ENCODE data around the gene ANKMY1.
A peak's percentile ranks its signal among the peaks of the same experiment; 100 is the strongest.
"Not testable (repeated sequence)": the region's sequence is repeated elsewhere in the genome, so short reads cannot be mapped to it uniquely, and the experiment has no call there.

Gene ANKMY1

GRCh38 chr2:240527153-240527750, 30.5 kb downstream of the ANKMY1 start:
- H3K4me1 ChIP-seq (ENCODE audit: control insufficient read depth, insufficient read depth, low read length): no peaks in the 10 kb centered on the region
- H3K36me3 ChIP-seq (ENCODE audit: control insufficient read depth, insufficient read depth, low read length): peaks cover 6% of the 10 kb centered on the region
- H3K4me3 ChIP-seq (ENCODE audit: insufficient read depth, low read depth, low read length): no peak overlapping the region
- no peaks in the 10 kb centered on the region for H3K9me3 ChIP-seq (ENCODE audit: control insufficient read depth, low read length)
- 83% methylated on average over 3 of the region's 3 CpGs for WGBS, 2 experiments
- H3K27me3 ChIP-seq (ENCODE audit: control insufficient read depth, insufficient read depth, low read length, poor library complexity, severe bottlenecking): no peaks in the 10 kb centered on the region
- H3K27ac ChIP-seq (ENCODE audit: insufficient read depth, low read depth, low read length, poor library complexity, severe bottlenecking): no peak overlapping the region

GRCh38 chr2:240526521-240526920, 31.3 kb downstream of the ANKMY1 start:
- Histone ChIP-seq H3K9me3 (ENCODE audit: control insufficient read depth, low read length) (no peaks in the 10 kb centered on the region), H3K4me1 (ENCODE audit: control insufficient read depth, insufficient read depth, low read length) (no peaks in the 10 kb centered on the region), H3K36me3 (ENCODE audit: control insufficient read depth, insufficient read depth, low read length) (peaks cover 6% of the 10 kb centered on the region), H3K4me3 (ENCODE audit: insufficient read depth, low read depth, low read length) (no peak overlapping the region), H3K27me3 (ENCODE audit: control insufficient read depth, insufficient read depth, low read length, poor library complexity, severe bottlenecking) (no peaks in the 10 kb centered on the region), H3K27ac (ENCODE audit: insufficient read depth, low read depth, low read length, poor library complexity, severe bottlenecking) (no peak overlapping the region)
- 66 to 73% methylated on average over 4 of the region's 4 CpGs for WGBS, 2 experiments

GRCh38 chr2:240525802-240526201, 32.0 kb downstream of the ANKMY1 start:
- H3K4me1 ChIP-seq (ENCODE audit: control insufficient read depth, insufficient read depth, low read length): no peaks in the 10 kb centered on the region
- no peaks in the 10 kb centered on the region for H3K9me3 ChIP-seq (ENCODE audit: control insufficient read depth, low read length)
- WGBS, 2 experiments: 94 to 95% methylated on average over 6 of the region's 6 CpGs
- H3K4me3 ChIP-seq (ENCODE audit: insufficient read depth, low read depth, low read length): no peak overlapping the region
- H3K36me3 ChIP-seq (ENCODE audit: control insufficient read depth, insufficient read depth, low read length): peaks cover 6% of the 10 kb centered on the region
- no peak overlapping the region for H3K27ac ChIP-seq (ENCODE audit: insufficient read depth, low read depth, low read length, poor library complexity, severe bottlenecking)
- H3K27me3 ChIP-seq (ENCODE audit: control insufficient read depth, insufficient read depth, low read length, poor library complexity, severe bottlenecking): peaks cover 2% of the 10 kb centered on the region

- Histone ChIP-seq H3K4me3 (ENCODE audit: insufficient read depth, low read depth, low read length) (no peak overlapping the region), H3K9me3 (ENCODE audit: control insufficient read depth, low read length) (no peaks in the 10 kb centered on the region), H3K27ac (ENCODE audit: insufficient read depth, low read depth, low read length, poor library complexity, severe bottlenecking) (no peak overlapping the region), H3K36me3 (ENCODE audit: control insufficient read depth, insufficient read depth, low read length) (peaks cover 6% of the 10 kb centered on the region), H3K27me3 (ENCODE audit: control insufficient read depth, insufficient read depth, low read length, poor library complexity, severe bottlenecking) (peaks cover 9% of the 10 kb centered on the region), H3K4me1 (ENCODE audit: control insufficient read depth, insufficient read depth, low read length) (peaks cover 4% of the 10 kb centered on the region)
- WGBS, 2 experiments: 81 to 82% methylated on average over 8 of the region's 8 CpGs
Observed at GRCh38 chr2:240524963-240525718, 32.6 kb downstream of the ANKMY1 start.

- no peak overlapping the region for H3K27ac ChIP-seq (ENCODE audit: insufficient read depth, low read depth, low read length, poor library complexity, severe bottlenecking)
- peaks cover 6% of the 10 kb centered on the region for H3K36me3 ChIP-seq (ENCODE audit: control insufficient read depth, insufficient read depth, low read length)
- no peak overlapping the region for H3K4me3 ChIP-seq (ENCODE audit: insufficient read depth, low read depth, low read length)
- peaks cover 23% of the 10 kb centered on the region for H3K27me3 ChIP-seq (ENCODE audit: control insufficient read depth, insufficient read depth, low read length, poor library complexity, severe bottlenecking)
- no peaks in the 10 kb centered on the region for H3K9me3 ChIP-seq (ENCODE audit: control insufficient read depth, low read length)
- WGBS, 2 experiments: 93 to 94% methylated on average over 32 of the region's 32 CpGs
- peaks cover 13% of the 10 kb centered on the region for H3K4me1 ChIP-seq (ENCODE audit: control insufficient read depth, insufficient read depth, low read length)
Observed at GRCh38 chr2:240523451-240524281, 34.1 kb downstream of the ANKMY1 start.

- peaks cover 24% of the 10 kb centered on the region for H3K27me3 ChIP-seq (ENCODE audit: control insufficient read depth, insufficient read depth, low read length, poor library complexity, severe bottlenecking)
- H3K27ac ChIP-seq (ENCODE audit: insufficient read depth, low read depth, low read length, poor library complexity, severe bottlenecking): no peak overlapping the region
- peaks cover 6% of the 10 kb centered on the region for H3K36me3 ChIP-seq (ENCODE audit: control insufficient read depth, insufficient read depth, low read length)
- no peak overlapping the region for H3K4me3 ChIP-seq (ENCODE audit: insufficient read depth, low read depth, low read length)
- peaks cover 13% of the 10 kb centered on the region for H3K4me1 ChIP-seq (ENCODE audit: control insufficient read depth, insufficient read depth, low read length)
- H3K9me3 ChIP-seq (ENCODE audit: control insufficient read depth, low read length): no peaks in the 10 kb centered on the region
- WGBS, 2 experiments: 94 to 95% methylated on average over 12 of the region's 12 CpGs
Observed at GRCh38 chr2:240522406-240522805, 35.4 kb downstream of the ANKMY1 start.

- Histone ChIP-seq H3K27me3 (ENCODE audit: control insufficient read depth, insufficient read depth, low read length, poor library complexity, severe bottlenecking) (peaks cover 24% of the 10 kb centered on the region), H3K4me1 (ENCODE audit: control insufficient read depth, insufficient read depth, low read length) (peaks cover 13% of the 10 kb centered on the region)
- H3K4me3 ChIP-seq (ENCODE audit: insufficient read depth, low read depth, low read length); H3K9me3 ChIP-seq (ENCODE audit: control insufficient read depth, low read length); H3K36me3 ChIP-seq (ENCODE audit: control insufficient read depth, insufficient read depth, low read length); H3K27ac ChIP-seq (ENCODE audit: insufficient read depth, low read depth, low read length, poor library complexity, severe bottlenecking): not testable (repeated sequence)
- 91 to 95% methylated on average over 5 of the region's 5 CpGs for WGBS, 2 experiments
Observed at GRCh38 chr2:240521885-240522284, 35.9 kb downstream of the ANKMY1 start.

- 92 to 94% methylated on average over 12 of the region's 12 CpGs for WGBS, 2 experiments
- no peaks in the 10 kb centered on the region for H3K9me3 ChIP-seq (ENCODE audit: control insufficient read depth, low read length)
- H3K27ac ChIP-seq (ENCODE audit: insufficient read depth, low read depth, low read length, poor library complexity, severe bottlenecking): no peak overlapping the region
- peaks cover 6% of the 10 kb centered on the region for H3K36me3 ChIP-seq (ENCODE audit: control insufficient read depth, insufficient read depth, low read length)
- H3K27me3 ChIP-seq (ENCODE audit: control insufficient read depth, insufficient read depth, low read length, poor library complexity, severe bottlenecking): peaks cover 24% of the 10 kb centered on the region
- no peak overlapping the region for H3K4me3 ChIP-seq (ENCODE audit: insufficient read depth, low read depth, low read length)
- peaks cover 13% of the 10 kb centered on the region for H3K4me1 ChIP-seq (ENCODE audit: control insufficient read depth, insufficient read depth, low read length)
Observed at GRCh38 chr2:240520974-240521350, 36.8 kb downstream of the ANKMY1 start.

GRCh38 chr2:240520130-240520973, 37.4 kb downstream of the ANKMY1 start:
- Histone ChIP-seq H3K27ac (ENCODE audit: insufficient read depth, low read depth, low read length, poor library complexity, severe bottlenecking) (no peak overlapping the region), H3K4me3 (ENCODE audit: insufficient read depth, low read depth, low read length) (peak overlapping the region; percentile 10), H3K4me1 (ENCODE audit: control insufficient read depth, insufficient read depth, low read length) (peaks cover 13% of the 10 kb centered on the region), H3K36me3 (ENCODE audit: control insufficient read depth, insufficient read depth, low read length) (peaks cover 6% of the 10 kb centered on the region), H3K9me3 (ENCODE audit: control insufficient read depth, low read length) (no peaks in the 10 kb centered on the region), H3K27me3 (ENCODE audit: control insufficient read depth, insufficient read depth, low read length, poor library complexity, severe bottlenecking) (peaks cover 24% of the 10 kb centered on the region)
- 34 to 37% methylated on average over 52 of the region's 52 CpGs for WGBS, 2 experiments

Data from ectodermal cell (in vitro differentiated cells).